ENCODE measurements around the gene TNFAIP8L2. TPM values are rescaled to one million over a fixed set of nuclear protein-coding genes. Genes with fewer than 3 reads are reported as not detected.

Gene TNFAIP8L2
- not detected for polyA plus RNA-seq (2013, experiment 1 of 2; ENCODE audit: insufficient read length)
- not detected for polyA plus RNA-seq (2013, experiment 2 of 2; ENCODE audit: insufficient read length)

DNA sequence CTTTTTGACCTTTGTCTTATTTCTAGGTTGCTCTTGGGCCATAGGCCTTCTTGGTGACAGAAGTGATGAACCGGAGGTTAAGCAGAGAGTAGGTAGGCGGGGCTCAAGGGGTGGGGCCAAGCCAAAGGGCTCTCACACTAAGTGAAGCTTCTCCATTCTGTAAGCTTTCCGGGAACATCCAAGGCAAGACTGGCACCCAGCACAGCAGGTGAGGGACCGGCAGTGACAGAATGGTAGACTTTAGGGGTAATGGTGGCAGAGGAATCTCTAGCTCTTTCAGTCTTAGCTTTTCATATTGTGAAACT, at the start of gene TNFAIP8L2:
TNFAIP8L2 (plus strand) TSS at position 135 of the 305 bp plus-strand sequence. CDS start 2,049 bp downstream, outside the sequence.
- DNase-seq, result no peak

DNA sequence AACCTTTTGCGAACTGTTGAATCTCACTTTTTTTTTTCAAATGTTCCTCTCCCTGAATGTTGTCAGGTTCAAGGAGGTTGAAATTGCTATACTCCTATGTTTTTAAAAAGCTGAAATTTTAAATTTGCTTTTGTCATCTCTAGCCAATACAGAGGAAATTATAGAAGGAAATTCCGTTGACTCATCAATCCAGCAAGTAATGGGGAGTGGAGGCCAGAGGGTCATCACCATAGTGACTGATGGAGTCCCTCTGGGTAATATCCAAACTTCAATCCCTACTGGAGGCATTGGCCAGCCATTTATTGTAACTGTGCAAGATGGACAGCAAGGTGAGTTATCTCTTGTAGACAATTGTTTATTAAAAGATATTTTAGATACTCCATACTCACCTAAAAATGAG, 49.6 kb upstream of the TNFAIP8L2 start:
- DNase-seq, result peak; percentile 28

DNA sequence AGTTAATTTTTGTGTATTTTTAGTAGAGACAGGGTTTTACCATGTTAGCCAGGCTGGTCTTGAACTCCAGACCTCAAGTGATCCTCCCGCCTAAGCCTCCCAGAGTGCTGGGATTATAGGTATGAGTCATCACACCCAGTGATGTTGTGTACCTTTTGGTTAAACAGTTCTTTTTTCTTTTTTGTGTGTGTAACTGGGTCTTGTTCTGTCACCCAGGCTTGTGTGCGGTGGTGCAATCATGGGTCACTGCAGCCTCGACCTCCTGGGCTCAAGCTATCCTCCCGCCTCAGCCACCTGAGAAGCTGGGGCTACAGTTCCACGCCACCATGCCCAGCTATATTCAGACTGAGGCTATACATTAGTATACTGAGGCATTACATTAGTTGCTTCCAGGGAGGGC, 48.1 kb upstream of the TNFAIP8L2 start:
- DNase-seq, result no peak

DNA sequence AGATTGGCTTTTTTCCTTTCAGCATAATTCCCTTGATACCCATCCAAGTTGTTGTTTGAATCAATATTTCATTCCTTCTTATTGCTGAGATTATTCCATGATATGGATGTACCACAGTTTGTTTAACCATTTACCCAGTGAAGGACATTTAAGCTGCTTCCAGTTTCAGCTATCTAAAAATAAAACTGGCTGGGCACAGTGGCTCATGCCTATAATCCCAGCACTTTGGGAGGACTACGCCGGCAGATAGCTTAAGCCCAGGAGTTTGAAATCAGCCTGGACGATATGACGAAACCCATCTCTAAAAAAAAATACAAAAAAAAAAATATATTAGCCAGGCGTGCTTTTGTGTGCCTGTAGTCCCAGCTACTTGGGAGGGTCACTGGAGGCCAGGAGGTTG, 42.6 kb upstream of the TNFAIP8L2 start:
- DNase-seq, result no peak

DNA sequence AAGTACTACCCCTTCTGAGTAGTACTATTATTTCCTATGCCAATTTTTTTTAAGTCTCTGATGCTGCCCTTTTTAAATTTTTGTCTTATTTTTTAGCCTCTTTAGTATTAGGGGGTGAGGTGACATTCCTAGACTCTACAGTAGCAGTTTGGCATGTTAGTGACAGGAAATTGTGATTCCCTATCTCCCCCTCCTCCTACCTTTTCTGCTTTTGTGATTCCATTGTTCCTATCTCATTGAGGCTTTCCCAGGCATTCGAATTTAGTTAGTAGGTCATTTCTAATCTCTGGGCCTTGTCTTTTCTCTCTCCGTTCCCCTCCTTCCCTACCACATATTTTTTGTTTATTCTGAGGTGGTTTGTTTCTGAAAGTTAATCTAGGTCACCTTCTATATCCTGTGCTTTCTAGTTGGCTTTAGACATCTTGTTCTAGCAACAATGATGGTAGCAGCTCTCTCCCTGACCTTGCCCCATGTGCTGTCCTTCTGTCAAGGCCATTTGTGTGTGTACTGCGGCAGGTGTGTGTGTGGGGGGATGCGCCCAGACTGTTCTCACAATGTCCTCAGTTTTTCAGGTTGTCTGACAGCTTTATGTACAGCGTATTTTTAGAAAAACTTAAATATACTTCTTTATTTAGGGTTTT, 31.6 kb upstream of the TNFAIP8L2 start:
- no peak for DNase-seq

DNA sequence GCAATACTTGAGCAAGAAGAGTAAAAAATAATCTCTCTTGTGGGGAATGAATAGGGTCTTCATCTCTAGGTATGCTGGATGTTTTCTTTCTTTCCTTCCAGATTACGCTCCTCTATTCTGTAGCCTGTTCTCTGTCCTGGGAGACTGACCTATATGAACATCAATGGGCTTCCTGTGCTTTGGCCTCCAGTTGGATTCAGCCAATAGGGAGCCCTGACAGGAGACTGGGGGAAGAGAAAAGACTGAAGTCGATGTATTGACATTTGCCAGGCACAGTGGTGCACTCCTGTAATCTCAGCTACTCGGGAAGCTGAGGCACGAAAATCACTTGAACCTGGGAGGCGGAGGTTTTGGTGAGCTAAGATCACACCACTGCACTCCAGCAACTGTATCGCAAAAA, 27.6 kb upstream of the TNFAIP8L2 start:
- no peak for DNase-seq

DNA sequence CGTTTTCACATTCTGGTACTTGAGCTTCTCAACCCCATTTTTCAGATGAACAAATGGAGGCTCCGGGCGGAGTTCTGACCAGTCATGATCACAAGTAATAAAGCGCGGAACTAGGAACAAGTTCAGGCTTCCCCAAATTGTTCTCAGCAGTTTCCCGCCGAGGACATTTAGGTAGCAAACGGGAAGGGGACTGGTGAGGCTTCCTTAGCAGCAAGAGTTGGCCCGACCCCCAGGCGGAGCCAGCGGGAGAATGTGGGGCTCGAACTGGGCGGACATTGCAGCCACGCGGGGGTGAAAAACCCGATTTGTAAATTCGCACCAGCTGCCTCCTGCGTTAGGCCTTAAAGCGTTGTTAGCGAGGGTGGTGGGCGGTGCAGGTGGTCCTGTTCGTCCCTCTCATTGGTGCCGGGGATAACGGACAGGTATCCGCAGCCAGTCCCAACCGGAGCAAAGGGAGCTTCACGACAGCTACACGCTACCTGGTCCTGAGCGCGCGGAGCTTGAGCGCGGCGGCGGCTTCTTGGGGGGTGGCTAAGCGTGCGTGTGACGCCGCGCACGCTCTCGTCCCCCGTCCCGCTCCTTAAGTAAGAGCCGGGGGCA, 25.4 kb upstream of the TNFAIP8L2 start:
- peak; percentile 79 for DNase-seq

DNA sequence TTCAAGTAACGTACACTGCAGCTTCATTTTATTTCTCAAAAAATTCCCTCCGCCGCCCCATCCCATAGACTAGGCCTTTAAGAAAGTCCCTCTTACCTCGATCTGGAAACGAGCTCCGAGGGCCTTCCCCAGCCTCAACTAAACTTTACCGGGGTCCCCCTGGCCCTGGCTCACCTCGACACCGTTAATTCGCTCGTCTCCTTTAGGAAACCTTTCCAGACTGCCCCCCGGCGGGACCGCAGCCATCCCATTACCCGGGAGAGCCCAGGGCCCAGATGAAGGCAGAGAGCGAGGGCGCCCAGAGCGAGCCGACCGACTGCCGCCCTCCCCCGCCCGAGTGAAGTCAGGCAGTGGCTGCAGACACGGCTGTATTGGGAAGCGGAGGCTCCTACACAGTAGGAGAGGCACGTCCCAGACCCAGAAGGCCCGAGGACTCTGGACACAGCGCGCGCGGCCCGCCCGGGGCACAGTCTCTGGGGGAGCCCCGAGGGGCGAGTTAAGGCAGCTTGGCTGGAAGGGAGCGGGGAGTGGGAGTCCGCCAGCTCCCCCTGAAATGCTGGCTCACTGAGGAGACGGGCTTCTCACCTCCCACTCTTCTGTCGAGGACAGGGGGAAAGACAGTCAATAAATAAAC, 24.6 kb upstream of the TNFAIP8L2 start:
- no peak for DNase-seq

DNA sequence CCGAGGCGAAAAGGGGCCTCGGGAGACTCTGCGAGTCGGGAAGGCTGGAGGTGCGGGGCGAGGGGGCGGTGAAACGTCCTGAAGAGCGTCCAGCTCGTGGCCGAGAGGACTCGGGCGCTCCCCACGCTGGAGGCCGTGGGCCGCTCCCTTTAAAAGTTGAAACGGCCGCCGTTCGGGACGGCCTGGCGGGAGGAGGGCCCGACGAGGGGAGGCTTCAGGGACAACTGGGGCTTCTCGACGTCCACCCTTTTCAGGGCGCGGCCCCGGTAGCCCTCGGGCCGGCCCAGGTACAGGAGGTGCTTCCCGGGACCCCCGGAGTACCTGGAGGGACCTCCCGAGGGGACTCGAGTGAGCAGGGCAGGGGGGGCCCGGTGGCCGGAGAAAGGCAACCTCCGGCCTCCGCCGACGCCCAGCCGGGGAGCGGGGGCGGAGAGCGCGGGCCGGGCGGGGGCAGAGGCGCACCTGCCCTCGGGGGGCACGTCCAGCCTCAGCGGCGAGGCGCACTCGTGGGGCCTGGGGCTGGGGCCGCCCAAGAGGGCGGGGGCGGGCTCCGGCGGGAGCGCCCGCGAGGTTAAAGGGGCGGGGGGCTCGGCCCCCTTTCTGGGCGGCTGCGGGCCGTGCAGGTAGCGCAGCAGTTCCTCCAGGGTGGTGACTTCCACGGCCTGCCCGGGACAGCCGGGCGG, 24.0 kb upstream of the TNFAIP8L2 start:
- no peak for DNase-seq

DNA sequence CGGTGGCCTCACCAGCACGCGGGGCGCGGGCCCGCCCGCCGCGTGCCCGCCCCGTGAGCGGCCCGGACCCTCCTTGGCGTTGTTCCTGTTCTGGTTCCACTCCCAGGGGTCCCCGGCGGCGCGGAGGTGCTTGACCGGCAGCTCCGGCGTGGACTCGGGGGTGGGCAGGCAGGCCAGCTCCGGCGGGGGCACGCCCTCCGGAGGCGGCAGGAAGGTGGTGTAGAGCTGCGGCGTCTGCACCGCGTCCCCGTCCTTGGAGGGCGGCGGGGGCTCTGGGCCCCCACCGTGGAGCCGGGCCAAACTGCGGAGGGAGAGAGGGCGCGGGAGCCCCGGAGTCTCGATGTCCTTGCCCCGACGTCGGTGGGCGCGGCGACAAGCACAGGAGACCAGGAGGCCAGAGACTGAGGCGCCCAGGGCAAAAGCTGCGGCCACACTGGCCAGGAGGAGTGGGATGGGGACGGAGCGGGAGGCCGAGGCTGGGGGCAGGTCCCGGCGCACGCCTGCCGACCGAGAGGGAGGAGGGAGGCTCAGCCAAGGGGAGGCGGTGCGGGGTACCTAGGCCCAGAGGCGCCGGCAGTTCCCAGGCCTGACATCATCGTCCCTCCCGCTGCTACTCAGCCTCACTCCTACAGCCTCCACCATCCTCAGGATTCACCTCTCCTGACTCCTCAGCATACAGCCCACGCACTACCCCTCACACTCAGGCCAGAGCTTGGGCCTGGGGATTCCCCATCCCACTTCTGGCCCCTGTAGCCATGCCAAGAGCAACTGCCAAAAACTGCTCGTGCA, 23.2 kb upstream of the TNFAIP8L2 start:
- no peak for DNase-seq

DNA sequence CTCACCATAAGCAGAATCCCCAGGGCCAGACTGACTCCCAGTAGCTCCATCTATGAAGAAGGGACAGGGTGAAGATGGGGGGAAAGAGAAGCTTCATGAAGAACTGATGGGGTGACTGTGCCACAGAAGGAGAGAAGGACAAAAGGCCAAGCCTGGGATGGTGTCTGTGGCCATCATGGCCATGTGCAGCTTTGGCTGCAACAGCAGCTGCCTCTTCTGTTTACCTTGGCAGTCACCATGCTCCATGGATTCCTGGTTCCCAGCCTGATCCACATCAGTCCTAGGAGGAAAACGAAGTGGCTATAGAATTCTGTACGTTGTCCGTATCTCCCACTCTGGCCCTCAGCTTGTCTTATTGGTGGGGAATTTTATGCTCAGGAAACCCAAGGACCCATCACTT, 22.1 kb upstream of the TNFAIP8L2 start:
- no peak for DNase-seq

DNA sequence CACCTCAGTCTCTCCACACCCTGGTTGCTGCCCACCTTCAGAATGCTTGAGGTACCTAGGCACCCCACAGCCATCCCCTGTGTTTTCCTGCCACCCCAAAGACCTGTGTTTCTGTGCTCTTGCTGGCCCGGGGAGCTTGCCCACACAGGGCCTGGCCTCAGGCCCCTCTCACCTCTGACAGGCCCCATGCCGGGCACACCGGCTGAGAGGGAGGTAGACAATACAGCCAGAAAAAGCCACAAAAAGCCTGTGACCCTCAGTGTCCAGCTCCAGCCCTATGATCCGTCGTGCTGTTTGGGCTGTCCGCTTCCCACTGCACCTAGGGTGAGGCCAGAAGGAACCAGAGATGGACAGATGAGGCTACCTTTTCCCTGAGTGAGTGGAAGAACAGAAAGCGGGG, 21.5 kb upstream of the TNFAIP8L2 start:
- DNase-seq, result no peak

DNA sequence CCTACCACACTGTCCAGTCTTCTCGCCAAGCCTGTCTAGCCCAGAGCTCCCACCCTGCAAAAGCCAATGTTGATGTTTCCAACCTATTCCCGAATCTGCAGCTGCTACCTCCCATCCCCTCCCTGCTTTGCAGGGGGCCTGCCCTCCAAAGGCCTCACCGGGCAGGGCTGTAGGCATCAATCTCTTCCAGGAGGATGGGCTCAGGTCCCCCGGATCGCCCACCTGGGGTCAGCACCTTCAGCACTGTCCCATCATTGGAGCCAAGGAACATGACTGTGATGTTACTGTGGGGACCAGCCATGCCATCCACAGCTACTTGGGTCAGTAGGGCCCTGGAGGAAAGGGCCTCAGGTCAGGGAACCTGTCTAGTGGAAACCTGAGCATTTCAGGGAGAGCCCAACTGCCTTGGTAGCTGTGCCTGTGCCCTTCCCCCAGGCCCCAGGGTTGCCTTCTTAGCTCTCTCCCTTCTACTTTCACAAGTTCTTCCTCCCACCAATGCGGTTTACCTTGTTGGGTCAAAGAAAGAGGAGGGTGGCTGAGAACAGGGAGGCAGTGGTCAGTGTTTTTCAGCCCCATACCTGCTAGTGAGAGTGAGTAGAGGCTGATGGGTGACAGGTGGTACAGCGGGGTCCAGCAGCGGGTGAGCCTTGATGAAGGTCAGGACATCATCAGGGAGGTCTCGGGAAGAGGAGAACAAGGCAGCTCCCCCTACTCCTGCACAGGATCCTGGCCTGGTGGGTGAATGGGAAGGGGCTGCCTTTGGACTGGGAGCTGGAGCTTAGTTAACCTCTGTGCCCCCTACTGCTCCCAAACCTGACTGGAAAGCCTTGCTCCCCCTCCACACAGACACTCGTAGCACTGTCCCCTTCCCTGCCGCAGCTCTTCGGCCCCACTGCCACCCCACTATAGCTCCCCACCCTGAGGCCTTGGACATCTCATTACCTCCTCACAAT, 20.7 kb upstream of the TNFAIP8L2 start:
- DNase-seq, result no peak

DNA sequence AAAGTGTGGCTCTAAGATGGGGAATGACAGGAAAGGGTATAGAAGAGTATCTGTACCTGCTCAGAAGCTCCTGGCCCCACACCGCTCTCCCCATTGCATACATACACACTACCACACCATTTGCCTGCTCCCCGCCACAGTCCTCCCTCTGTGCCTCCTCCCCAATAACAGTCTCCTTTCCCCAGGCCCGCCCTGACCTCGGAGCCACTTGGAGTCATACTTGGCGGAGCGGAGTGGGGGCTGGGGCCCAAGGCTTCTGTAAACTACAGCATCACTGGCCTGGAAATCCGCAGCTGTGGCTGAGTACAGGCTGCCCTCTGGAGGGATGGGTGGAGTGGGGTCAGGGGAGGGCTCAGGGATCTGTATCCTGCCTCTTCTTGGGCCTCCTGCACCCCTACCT, 18.7 kb upstream of the TNFAIP8L2 start:
- no peak for DNase-seq

DNA sequence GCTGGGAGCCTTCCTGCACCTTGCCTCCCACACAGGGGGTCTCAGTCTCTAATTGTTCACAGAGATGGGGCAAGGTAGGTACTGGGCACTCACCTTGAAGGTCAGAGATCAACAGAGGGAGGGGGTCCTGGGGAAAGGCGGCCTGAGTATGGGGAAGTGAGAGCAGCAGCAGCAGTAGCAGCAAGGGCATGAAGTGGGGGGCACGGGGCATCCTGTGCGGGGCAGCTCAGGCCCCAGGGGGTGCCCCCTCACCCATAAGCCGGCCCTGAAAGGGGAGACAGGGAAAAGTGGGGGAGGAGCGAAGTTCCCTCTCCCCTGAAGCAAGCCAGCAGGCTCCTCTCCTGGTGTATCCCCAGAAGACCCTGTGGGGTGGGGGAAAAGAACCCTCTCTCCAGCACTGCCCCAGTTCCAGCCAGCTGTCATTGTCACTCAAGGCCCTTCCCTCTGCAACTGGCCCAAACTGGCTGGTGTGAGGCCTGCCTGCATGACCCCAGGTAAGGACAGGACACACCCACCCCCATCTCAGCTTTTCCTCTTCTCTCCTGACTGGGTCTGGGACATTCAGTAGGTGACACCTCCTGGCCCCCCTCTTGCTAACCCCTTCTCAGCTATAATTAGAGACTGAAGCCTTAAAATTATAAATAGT, 13.9 kb upstream of the TNFAIP8L2 start:
- no peak for DNase-seq

DNA sequence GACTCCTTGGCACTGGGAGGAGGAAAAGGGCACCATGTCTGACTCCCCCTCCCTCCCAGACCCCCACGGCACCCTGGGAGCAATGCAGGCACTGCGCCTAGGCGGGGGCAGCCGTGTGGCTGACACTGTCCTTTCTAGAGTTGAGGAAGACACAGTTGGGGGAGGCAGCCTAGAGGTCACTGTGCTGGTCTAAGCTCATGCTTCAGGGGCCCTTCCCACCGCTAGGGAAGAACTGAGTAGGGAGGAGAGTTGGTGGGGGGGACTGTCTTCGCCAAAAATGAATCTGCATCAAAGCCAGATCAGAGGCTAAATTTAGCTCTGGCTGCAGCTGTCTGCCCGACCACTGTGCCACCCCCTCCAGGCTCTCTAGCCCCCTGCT, 13.4 kb upstream of the TNFAIP8L2 start:
- DNase-seq, result no peak

DNA sequence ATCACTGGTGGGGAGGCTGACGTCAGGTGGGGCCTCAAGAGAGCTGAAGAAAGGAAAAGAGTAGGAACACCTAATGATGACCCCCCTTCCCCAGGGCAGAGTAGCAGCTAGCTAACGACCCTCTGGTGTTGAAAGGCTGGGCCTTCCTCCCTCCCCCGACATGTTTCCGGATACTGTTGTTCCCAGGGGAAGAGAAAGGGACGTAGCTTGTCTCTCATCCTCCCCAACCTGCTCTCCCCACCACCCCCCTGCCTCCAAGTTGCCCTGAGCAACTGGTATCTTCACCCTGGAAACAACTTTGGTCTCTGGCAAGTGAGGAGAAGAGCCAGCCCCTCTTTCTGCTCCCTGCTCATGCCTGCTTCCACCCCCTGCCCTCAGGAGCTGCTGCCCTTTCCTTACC, 12.5 kb upstream of the TNFAIP8L2 start:
- DNase-seq, result no peak

DNA sequence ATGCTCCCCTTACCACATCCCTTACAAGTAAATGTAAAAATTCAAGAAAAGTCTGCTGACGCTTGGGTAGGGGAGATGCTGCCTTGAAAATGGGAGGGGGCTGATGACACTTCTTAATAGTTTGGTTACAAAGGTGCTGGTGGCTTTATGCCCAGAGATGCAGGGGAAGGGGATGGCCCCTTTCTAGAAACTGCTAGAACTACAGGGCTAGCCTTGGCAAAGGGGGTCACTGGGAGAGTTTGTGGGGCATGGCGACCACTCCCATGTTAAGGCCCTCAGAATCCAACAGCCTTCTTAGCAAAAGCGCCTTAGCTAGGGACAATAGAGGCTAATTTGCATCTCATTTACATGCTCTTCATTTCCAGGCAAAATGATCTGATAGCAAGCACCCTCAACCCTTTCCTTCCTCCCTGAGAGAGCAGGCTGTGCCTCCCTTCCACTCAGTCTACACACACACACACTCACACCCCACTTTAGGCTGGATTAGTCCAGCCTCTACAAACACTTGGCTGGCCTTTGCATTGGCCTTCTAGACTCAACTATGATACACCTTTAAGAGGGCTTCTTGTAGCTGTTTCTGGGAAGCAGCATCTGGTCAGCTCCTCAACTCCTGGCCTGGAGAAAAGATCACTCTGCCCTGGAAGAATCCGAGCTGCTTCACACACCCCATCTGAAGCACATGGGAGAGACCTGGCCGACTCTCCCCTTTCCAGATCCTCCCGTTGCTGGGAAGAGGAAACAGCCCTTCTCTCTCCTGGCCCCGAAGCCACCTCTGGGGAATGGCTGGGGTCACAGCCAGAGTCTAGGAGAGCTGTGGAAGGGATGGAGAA, 11.8 kb upstream of the TNFAIP8L2 start:
- peak; percentile 10 for DNase-seq

DNA sequence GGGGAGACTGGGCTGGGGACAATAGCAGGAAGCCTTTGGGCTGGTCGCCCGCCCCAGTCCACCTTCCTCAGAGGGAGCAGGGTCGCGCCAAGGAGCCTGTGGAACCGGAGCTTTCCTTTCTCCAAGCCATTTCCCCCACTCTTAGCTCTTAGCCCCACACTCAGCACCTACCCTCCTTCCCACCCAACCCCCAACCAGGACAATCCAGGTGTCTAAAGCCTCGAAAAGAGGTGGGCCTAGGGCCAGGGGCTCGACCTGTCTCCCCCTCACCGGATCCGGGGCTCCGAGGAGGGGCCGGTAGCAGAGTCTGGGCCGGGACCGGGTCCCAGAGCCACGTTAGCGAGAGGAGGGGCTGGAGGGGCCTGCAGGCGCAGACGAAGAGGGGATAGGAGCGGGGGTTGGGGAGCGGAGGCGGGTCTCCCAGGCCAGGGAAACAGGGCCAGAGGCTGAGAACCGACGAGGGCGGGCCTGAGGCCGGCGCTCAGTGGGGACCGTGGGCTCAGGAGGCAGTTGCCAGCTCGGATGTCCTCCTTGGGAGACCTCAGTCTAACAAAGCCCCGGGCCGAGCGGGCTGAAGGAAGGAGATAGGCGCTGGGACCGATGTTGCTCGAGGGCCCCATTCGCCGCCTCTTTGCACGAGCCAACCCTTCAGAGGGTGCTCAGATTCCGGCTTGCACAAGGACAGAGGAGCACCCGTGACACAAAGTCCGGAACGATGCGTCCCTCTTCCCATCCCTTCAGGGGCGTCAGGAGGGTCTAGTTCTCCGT, 11.0 kb upstream of the TNFAIP8L2 start:
- DNase-seq, result peak; percentile 20

DNA sequence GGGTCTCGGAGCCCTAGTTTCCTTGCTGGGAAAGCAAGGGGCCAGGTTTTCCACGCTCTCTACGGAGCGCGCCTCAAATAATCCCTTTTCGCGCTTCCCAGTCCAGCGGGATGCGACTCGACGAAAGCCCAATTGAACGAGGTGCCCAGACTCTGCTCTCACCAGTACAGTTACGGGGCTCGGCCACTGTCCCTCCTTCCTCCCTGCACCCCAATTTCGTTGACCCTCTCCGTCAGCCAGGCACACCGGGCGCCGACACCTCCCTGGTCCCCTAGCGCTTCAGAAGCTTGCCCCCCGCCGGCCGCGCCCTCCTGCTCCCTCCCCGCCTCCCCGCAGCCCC, 10.4 kb upstream of the TNFAIP8L2 start:
- no peak for DNase-seq
